ENCODE data around the gene DNMT3L.

DNA sequence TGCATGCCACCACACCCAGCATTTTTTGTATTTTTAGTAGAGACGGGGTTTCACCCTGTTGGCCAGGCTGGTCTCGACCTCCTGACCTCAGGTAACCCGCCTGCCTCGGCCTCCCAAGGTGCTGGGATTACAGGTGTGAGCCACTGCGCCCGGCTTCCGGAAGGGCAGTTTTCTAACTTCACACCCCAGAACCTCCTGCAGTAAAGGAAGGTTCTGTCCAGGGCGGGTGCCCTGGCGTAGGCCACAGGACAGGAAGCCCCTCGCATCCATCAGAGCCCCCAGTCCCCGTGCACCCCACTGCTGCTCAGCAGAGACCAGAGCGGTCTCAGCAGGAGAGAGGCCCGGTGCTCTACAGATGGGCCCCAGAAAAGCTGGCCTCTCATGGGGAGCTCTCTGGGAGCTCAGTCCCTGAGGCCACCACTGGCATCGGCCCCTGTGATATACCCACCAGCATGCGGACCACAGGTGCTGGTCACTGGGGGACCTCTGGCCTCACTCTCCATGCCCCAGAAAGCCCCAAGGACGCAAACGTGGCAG lies 4.1 kb upstream of the DNMT3L start:
- TF ChIP-seq GATA3 (IDR thresholded peaks at IDR 0.05; ENCODE audit: low read depth, low read length) (no peak), GATA2 (IDR thresholded peaks at IDR 0.05; ENCODE audit: low read depth, low read length) (no peak)
